ENCODE results near the gene ABCA10. TPM values are rescaled to one million over a fixed set of nuclear protein-coding genes. Genes with fewer than 3 reads are reported as not detected.

The ABCA10 gene
- total and polyA plus RNA-seq, 2 of the 8 experiments (the other 6 are each of a cell fraction or from before 2014, with no cell fraction given), result not detected

DNA sequence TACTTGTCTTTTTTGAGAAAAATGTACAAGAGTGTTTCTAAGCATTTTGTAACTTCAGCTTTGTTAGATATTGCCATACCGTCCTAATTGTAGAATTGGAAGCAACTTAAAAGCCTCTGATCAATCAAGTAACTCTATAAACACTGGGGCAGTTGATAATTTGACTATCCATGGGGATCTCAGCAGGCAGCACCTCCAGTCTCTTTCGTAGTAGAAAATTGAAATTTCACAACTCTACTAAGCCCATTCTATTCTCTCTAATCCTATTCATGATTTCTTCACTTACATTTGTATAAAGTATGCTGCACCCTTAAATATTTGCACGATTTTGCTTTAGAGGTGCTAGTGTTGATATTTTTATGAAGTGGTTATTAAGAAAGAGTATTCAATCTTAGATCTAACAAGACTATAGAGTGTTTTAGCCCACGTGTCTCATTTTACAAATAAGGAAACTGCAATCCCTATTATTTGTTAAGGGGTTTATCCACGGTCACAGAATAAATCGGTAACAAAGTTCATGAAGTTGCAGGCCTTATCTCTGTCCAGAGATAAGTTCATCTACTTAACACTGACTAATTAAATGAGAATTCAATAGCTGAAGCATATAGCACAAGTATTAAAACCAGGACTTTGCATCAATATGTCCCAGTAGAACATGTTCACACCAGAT lies 97.9 kb downstream of the ABCA10 start:
- H4K20me1 ChIP-seq (replicated peaks in 1 of 2; ENCODE audit: control insufficient read depth in 1 of 2, insufficient read depth in 2 of 2, low read length in 2 of 2), result no peaks in the 10 kb centered on the region
- no peak overlapping the region for H2BK5ac ChIP-seq (ENCODE audit: low read depth, low read length)
- H3K9ac ChIP-seq (replicated peaks in 1 of 4; ENCODE audit: extremely low read depth in 1 of 4, low read depth in 3 of 4, low read length in 3 of 4), result no peak overlapping the region
- H2BK12ac ChIP-seq (ENCODE audit: low read depth, low read length), result no peak overlapping the region
- no peaks in the 10 kb centered on the region; a peak in 1 of 8 replicates for H3K36me3 ChIP-seq (ENCODE audit: control insufficient read depth in 2 of 4, insufficient read depth in 4 of 4, low read length in 3 of 4)
- H4K91ac ChIP-seq (replicated peaks; ENCODE audit: insufficient read length, low read length), result no peak overlapping the region
- H3K23me2 ChIP-seq (ENCODE audit: low read depth, low read length), result no peaks in the 10 kb centered on the region
- no peak overlapping the region for H3K18ac ChIP-seq (ENCODE audit: extremely low read depth, low read length)
- H3K79me2 ChIP-seq (ENCODE audit: control insufficient read depth in 1 of 2, insufficient read depth in 2 of 2, low read length in 2 of 2), result no peaks in the 10 kb centered on the region
- no peak overlapping the region for H3K56ac ChIP-seq (replicated peaks; ENCODE audit: insufficient read length, low read depth, low read length)
- DNase-seq (ENCODE audit: low read depth in 1 of 2, low spot score in 2 of 2) (no peak), FAIRE-seq (no peak)
- no peaks in the 10 kb centered on the region for H3K27me3 ChIP-seq (replicated peaks in 1 of 4; ENCODE audit: control insufficient read depth in 3 of 4, extremely low read depth in 1 of 4, insufficient read depth in 3 of 4, low read length in 3 of 4)
- H2BK120ac ChIP-seq (replicated peaks; ENCODE audit: low read depth, low read length), result no peak overlapping the region
- H3K4ac ChIP-seq (replicated peaks; ENCODE audit: insufficient read length, low read depth, low read length), result no peak overlapping the region
- no peak overlapping the region for H2AFZ ChIP-seq (ENCODE audit: low read length)
- H3K27ac ChIP-seq (ENCODE audit: low read depth, low read length), result no peak overlapping the region
- CTCF ChIA-PET (ENCODE audit: partially characterized antibody), result no interaction called here
- H2AK5ac ChIP-seq (ENCODE audit: low read depth, low read length), result no peak overlapping the region
- H3K79me1 ChIP-seq (ENCODE audit: low read depth, low read length), result no peaks in the 10 kb centered on the region
- no peak overlapping the region for H2BK15ac ChIP-seq (ENCODE audit: low read length)
- H3K9me3 ChIP-seq (ENCODE audit: insufficient read depth in 2 of 2, low read depth in 1 of 2, low read length in 1 of 2), result no peaks in the 10 kb centered on the region
- WGBS, 2 experiments (ENCODE audit: extremely low coverage in 1 of 2, insufficient coverage in 1 of 2, insufficient read length in 1 of 2, insufficient replicate concordance in 2 of 2, low coverage in 1 of 2, low lambda C conversion rate in 2 of 2, missing lambda C conversion rate in 1 of 2), result 78% methylated on average over 6 of the region's 6 CpGs; no CpG with 5 or more reads in 1 of the 2 experiments
- no peak overlapping the region for H4K8ac ChIP-seq (ENCODE audit: extremely low read depth, insufficient read depth, low read length)
- no peak overlapping the region for H3K23ac ChIP-seq (ENCODE audit: insufficient read length)
- H3K14ac ChIP-seq (ENCODE audit: insufficient read length), result no peak overlapping the region
- no peaks in the 10 kb centered on the region for H3K4me1 ChIP-seq (replicated peaks in 1 of 4; ENCODE audit: control insufficient read depth in 3 of 4, insufficient read depth in 4 of 4, low read length in 3 of 4)
- TF ChIP-seq HDAC2 (IDR thresholded peaks at IDR 0.05; ENCODE audit: borderline replicate concordance in 1 of 2, low read depth in 2 of 2, low read length in 2 of 2), result no peak
- no peak for TF ChIP-seq RBBP5 (IDR thresholded peaks at IDR 0.05; ENCODE audit: borderline replicate concordance, low read depth, low read length)
- TF ChIP-seq POLR2AphosphoS5 (IDR thresholded peaks at IDR 0.05; ENCODE audit: low read depth, low read length), result no peak
- TF ChIP-seq, protein P1, sequence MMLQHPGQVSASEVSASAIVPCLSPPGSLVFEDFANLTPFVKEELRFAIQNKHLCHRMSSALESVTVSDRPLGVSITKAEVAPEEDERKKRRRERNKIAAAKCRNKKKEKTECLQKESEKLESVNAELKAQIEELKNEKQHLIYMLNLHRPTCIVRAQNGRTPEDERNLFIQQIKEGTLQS (IDR thresholded peaks at IDR 0.05; ENCODE audit: insufficient read depth, low read depth, low read length), result no peak
- H3K4me3 ChIP-seq (ENCODE audit: extremely low read depth in 1 of 4, insufficient read depth in 2 of 4, low read depth in 3 of 4, low read length in 4 of 4), result no peak overlapping the region
- POLR2A ChIA-PET (ENCODE audit: partially characterized antibody), result no interaction called here
- H2BK20ac ChIP-seq (ENCODE audit: low read length), result no peak overlapping the region
- H4K5ac ChIP-seq (ENCODE audit: insufficient read length, low read depth, low read length), result no peak overlapping the region
- no peak overlapping the region for H3K4me2 ChIP-seq (ENCODE audit: insufficient read depth in 1 of 2, low read depth in 2 of 2, low read length in 2 of 2)
